Parathyroid adenoma (tissue), 2 donors: ENCODE results near the gene CDC25B.

ENCODE experiments used
- H2AFZ ChIP-seq: fragments of 300-600 bp; sonication (generic); one replicate; pipeline ENCODE4 v1.7.0; 2017; ENCODE audit warnings: antibody characterized with exemption, mild to moderate bottlenecking
- H3K27ac ChIP-seq: fragments of 300-600 bp; sonication (generic); one replicate; pipeline ENCODE4 v1.7.0; 2017
- H3K27me3 ChIP-seq: fragments of 300-600 bp; sonication (generic); one replicate; pipeline ENCODE4 v1.7.0; 2017; ENCODE audit warnings: low read length; ENCODE audit not compliant: control insufficient read depth, insufficient read depth
- H3K36me3 ChIP-seq: fragments of 300-600 bp; sonication (generic); one replicate; pipeline ENCODE4 v1.7.0; 2017; ENCODE audit warnings: low read length; ENCODE audit not compliant: control insufficient read depth, insufficient read depth
- H3K4me1 ChIP-seq: fragments of 300-600 bp; sonication (generic); one replicate; pipeline ENCODE4 v1.7.0; 2017; ENCODE audit warnings: control low read depth
- H3K4me2 ChIP-seq: fragments of 300-600 bp; sonication (generic); one replicate; pipeline ENCODE4 v1.7.0; 2017; ENCODE audit warnings: low read length
- H3K4me3 ChIP-seq: fragments of 300-600 bp; sonication (generic); one replicate; pipeline ENCODE4 v1.7.0; 2017; ENCODE audit warnings: low read depth, low read length
- H3K79me2 ChIP-seq: fragments of 300-600 bp; sonication (generic); one replicate; pipeline ENCODE4 v1.7.0; 2017; ENCODE audit warnings: control low read depth
- H3K9ac ChIP-seq: fragments of 300-600 bp; sonication (generic); one replicate; pipeline ENCODE4 v1.7.0; 2017; ENCODE audit warnings: mild to moderate bottlenecking
- H3K9me3 ChIP-seq: fragments of 300-600 bp; sonication (generic); one replicate; pipeline ENCODE4 v1.7.0; 2017; ENCODE audit warnings: low read length; ENCODE audit not compliant: control insufficient read depth
- CTCF ChIP-seq: fragments of 300-600 bp; sonication (generic); IDR thresholded peaks from one replicate; pipeline ENCODE4 v1.7.0; 2017; ENCODE audit warnings: antibody characterized with exemption, mild to moderate bottlenecking
- donor health status: primary hyperparathyroidism.

The CDC25B gene

GRCh38 chr20:3795511-3796468 is at the start of gene CDC25B:
Gene CDC25B (plus strand): TSS chr20:3796310. CDS start chr20:3796532, 222 bp downstream.
- Histone ChIP-seq H3K79me2 (no peaks in the 10 kb centered on the region), H3K4me1 (peaks cover 10% of the 10 kb centered on the region), H2AFZ (peak within 1 kb of the TSS; percentile 97), H3K36me3 (no peaks in the 10 kb centered on the region), H3K9ac (peak within 1 kb of the TSS; percentile 5), H3K27ac (peak within 1 kb of the TSS; percentile 88), H3K27me3 (no peaks in the 10 kb centered on the region), H3K4me2 (peak within 1 kb of the TSS; percentile 85), H3K9me3 (no peaks in the 10 kb centered on the region), H3K4me3 (peak within 1 kb of the TSS; percentile 78)
- peak; percentile 34 for TF ChIP-seq CTCF

GRCh38 chr20:3747471-3747870 is 48.6 kb upstream of the CDC25B start:
- H3K27ac ChIP-seq, result no peak overlapping the region
- no peaks in the 10 kb centered on the region for H3K9me3 ChIP-seq
- no peaks in the 10 kb centered on the region for H3K36me3 ChIP-seq
- peaks cover 13% of the 10 kb centered on the region for H3K4me1 ChIP-seq
- no peak for TF ChIP-seq CTCF
- no peak overlapping the region for H3K9ac ChIP-seq
- no peak overlapping the region for H2AFZ ChIP-seq
- H3K4me2 ChIP-seq, result no peak overlapping the region
- H3K4me3 ChIP-seq, result no peak overlapping the region
- no peaks in the 10 kb centered on the region for H3K79me2 ChIP-seq
- peaks cover 5% of the 10 kb centered on the region for H3K27me3 ChIP-seq

GRCh38 chr20:3748073-3748472 is 48.0 kb upstream of the CDC25B start:
- Histone ChIP-seq H3K9me3 (no peaks in the 10 kb centered on the region), H3K27me3 (peaks cover 5% of the 10 kb centered on the region), H3K27ac (no peak overlapping the region), H3K4me3 (no peak overlapping the region), H3K79me2 (no peaks in the 10 kb centered on the region), H3K4me1 (peaks cover 13% of the 10 kb centered on the region), H3K4me2 (no peak overlapping the region), H3K36me3 (no peaks in the 10 kb centered on the region), H2AFZ (no peak overlapping the region), H3K9ac (no peak overlapping the region)
- TF ChIP-seq CTCF, result no peak

- Histone ChIP-seq H3K4me1 (peaks cover 13% of the 10 kb centered on the region), H3K79me2 (no peaks in the 10 kb centered on the region), H3K9ac (no peak overlapping the region), H3K36me3 (no peaks in the 10 kb centered on the region), H2AFZ (no peak overlapping the region), H3K4me2 (no peak overlapping the region), H3K9me3 (no peaks in the 10 kb centered on the region), H3K27me3 (peaks cover 5% of the 10 kb centered on the region), H3K27ac (no peak overlapping the region), H3K4me3 (no peak overlapping the region)
- TF ChIP-seq CTCF, result no peak
Observed at GRCh38 chr20:3749087-3749688, 46.9 kb upstream of the CDC25B start.
